HepG2 (cell line): ENCODE data around the gene FAM72C.
"Not testable (repeated sequence)": the region's sequence is repeated elsewhere in the genome, so short reads cannot be mapped to it uniquely, and the experiment has no call there.

Experiments
- ARID3A ChIP-seq: IDR thresholded peaks from 2 replicates; pipeline ENCODE4 v1.6.1; 2012; ENCODE audit warnings: low read depth, low read length, improper control_type of control experiment
- ATF4 ChIP-seq, 2 experiments: fragments of 450-650 bp in 1 of 2; sonication (generic) in 1 of 2; formaldehyde crosslinking; IDR thresholded peaks; 2 replicates each; pipeline versions ENCODE4 v1.5.0 to v1.8.0; 2020 to 2022; ENCODE audit warnings: mild to moderate bottlenecking in 1 of 2, missing genetic modification reagents in 1 of 2
- BCL6 ChIP-seq: IDR thresholded peaks from 2 replicates; pipeline ENCODE4 v1.6.1; 2016; ENCODE audit warnings: missing genetic modification reagents, missing compliant biosample characterization
- CHD2 ChIP-seq: IDR thresholded peaks from 2 replicates; pipeline ENCODE4 v1.6.1; 2011; ENCODE audit warnings: low read depth, low read length, improper control_type of control experiment
- LBX2 ChIP-seq: sonication (generic); formaldehyde crosslinking; IDR thresholded peaks from 2 replicates; pipeline ENCODE4 v1.5.0; 2020; ENCODE audit warnings: missing genetic modification reagents, mild to moderate bottlenecking, borderline replicate concordance
- POLR2AphosphoS5 ChIP-seq: IDR thresholded peaks from 2 replicates; pipeline ENCODE4 v1.6.1; 2012; ENCODE audit warnings: low read depth, low read length
- SMAD9 ChIP-seq: sonication (generic); formaldehyde crosslinking; IDR thresholded peaks from 2 replicates; pipeline ENCODE4 v1.5.1; 2020; ENCODE audit warnings: mild to moderate bottlenecking, missing genetic modification reagents
- SNAPC5 ChIP-seq: sonication (generic); formaldehyde crosslinking; IDR thresholded peaks from 2 replicates; pipeline ENCODE4 v1.8.1; 2023; ENCODE audit warnings: mild to moderate bottlenecking, missing genetic modification reagents, borderline replicate concordance
- TCF12 ChIP-seq, 2 experiments: fragments of 450-650 bp in 1 of 2; sonication (generic) in 1 of 2; formaldehyde crosslinking in 1 of 2; IDR thresholded peaks; 2 replicates each; pipeline versions ENCODE4 v1.6.1 to v1.8.0; 2017 to 2022; ENCODE audit warnings: antibody characterized with exemption in 1 of 2, mild to moderate bottlenecking in 1 of 2, missing genetic modification reagents in 1 of 2, moderate library complexity in 1 of 2
- ZNF772 ChIP-seq: sonication (generic); formaldehyde crosslinking; IDR thresholded peaks from 2 replicates; pipeline ENCODE4 v1.5.0; 2020; ENCODE audit warnings: mild to moderate bottlenecking, missing genetic modification reagents

- TF ChIP-seq LBX2; POLR2AphosphoS5; TCF12 (IDR thresholded peaks at IDR 0.05); TCF12 (CRISPR knock-in tag; IDR thresholded peaks at IDR 0.05); ARID3A; SNAPC5 (CRISPR knock-in tag); ZNF772; ATF4 (CRISPR knock-in tag; IDR thresholded peaks at IDR 0.05); BCL6 (CRISPR knock-in tag); CHD2; SMAD9 (CRISPR knock-in tag): not testable (repeated sequence)
These were observed 17.6 kb upstream of the FAM72C start for GRCh38 chr1:143989427-143989712.
